HCT116 (cell line): ENCODE measurements around the gene SLC38A3. TPM values are rescaled to one million over a fixed set of nuclear protein-coding genes. Genes with fewer than 3 reads are reported as not detected.

Experiments
- ATAC-seq: fragments of 200-7000 bp; cut with Tn5 transposase; 2 replicates; pipeline ENCODE4 v1.9.1; 2020; ENCODE audit warnings: mild to moderate bottlenecking, moderate library complexity
- BruUV-seq: library from RNA; stranded (reverse); fragments of 400-500 nt; replicated peaks from 2 replicates; lab custom pipeline; 2021; lab: Mats Ljungman, UMichigan
- CTCF ChIA-PET: fragments of 300-600 bp; sonication (Branson Sonifier 250); formaldehyde crosslinking; loops from one replicate; lab custom pipeline; 2021; ENCODE audit warnings: antibody characterized with exemption; lab: Charles Lee
- POLR2A ChIA-PET: fragments of 300-600, 350-600 bp; sonication (Branson Sonifier 250); formaldehyde crosslinking; loops from one replicate; lab custom pipeline; 2021; ENCODE audit warnings: antibody characterized with exemption; lab: Charles Lee
- RAD21 ChIA-PET, 2 experiments: fragments of 300-600 bp; sonication (Branson Sonifier 250); formaldehyde crosslinking; loops; one replicate each; lab custom pipeline; 2023; ENCODE audit warnings: low total read pairs in 2 of 2; ENCODE audit not compliant: uncharacterized antibody in 2 of 2, unreplicated experiment in 2 of 2, low non-redundant PET in 1 of 2; lab: Charles Lee
- DNase-seq: peaks from one replicate; pipeline ENCODE4 v3.0.0-alpha.2; 2010; ENCODE audit warnings: low read depth, low spot score
- H2AFZ ChIP-seq: fragments of 200-600 bp; shearing (Covaris generic), sonication (generic); 2 replicates; pipeline ENCODE4 v1.6.1; 2017; ENCODE audit warnings: low read depth, mixed run types, mixed read lengths, antibody characterized with exemption, low read length; ENCODE audit not compliant: poor library complexity, severe bottlenecking
- H3K27ac ChIP-seq: 2 replicates; pipeline ENCODE4 v1.5.1; 2012; ENCODE audit warnings: low read depth, low read length
- H3K27me3 ChIP-seq: fragments of 200-600 bp; sonication (generic); 2 replicates; pipeline ENCODE4 v1.6.1; 2016; ENCODE audit warnings: mixed run types, low read length, mixed read lengths; ENCODE audit not compliant: insufficient read depth
- H3K36me3 ChIP-seq, 2 experiments: fragments of 200-500 bp in 1 of 2; fragments of 200-600 bp in 1 of 2; sonication (Bioruptor generic) in 1 of 2; sonication (generic) in 1 of 2; 2 replicates each; pipeline versions ENCODE4 v1.5.1 to v1.6.1; 2014 to 2016; ENCODE audit warnings: low read length in 2 of 2, inconsistent platforms in 1 of 2, mixed read lengths in 1 of 2, mixed run types in 1 of 2; ENCODE audit not compliant: insufficient read depth in 2 of 2, control insufficient read depth in 1 of 2
- H3K4me1 ChIP-seq, 2 experiments: fragments of 200-600 bp in 1 of 2; sonication (generic) in 1 of 2; 2 replicates each; pipeline versions ENCODE4 v1.5.1 to v1.6.1; 2012 to 2017; ENCODE audit warnings: low read length in 2 of 2, inconsistent platforms in 1 of 2, mild to moderate bottlenecking in 1 of 2, mixed read lengths in 1 of 2, mixed run types in 1 of 2, moderate library complexity in 1 of 2; ENCODE audit not compliant: insufficient read depth in 2 of 2, control insufficient read depth in 1 of 2
- H3K4me2 ChIP-seq: fragments of 200-600 bp; sonication (generic); 2 replicates; pipeline ENCODE4 v1.6.1; 2017; ENCODE audit warnings: mixed run types, low read length, mixed read lengths
- H3K4me3 ChIP-seq, 2 experiments: fragments of 200-600 bp in 1 of 2; sonication (generic) in 1 of 2; replicated peaks in 1 of 2; 2 replicates each; pipeline ENCODE4 v1.5.1; 2011 to 2016; ENCODE audit warnings: low read length in 2 of 2, control low read depth in 1 of 2, low read depth in 1 of 2, mild to moderate bottlenecking in 1 of 2, mixed read lengths in 1 of 2, mixed run types in 1 of 2
- H3K79me2 ChIP-seq: fragments of 200-600 bp; sonication (generic); 2 replicates; pipeline ENCODE4 v1.6.1; 2017; ENCODE audit warnings: mild to moderate bottlenecking, mixed run types, low read length, moderate library complexity, mixed read lengths; ENCODE audit not compliant: insufficient read depth
- H3K9ac ChIP-seq: fragments of 200-600 bp; sonication (generic); 2 replicates; pipeline ENCODE4 v1.6.1; 2016; ENCODE audit warnings: low read length, mixed read lengths
- H3K9me2 ChIP-seq: fragments of 200-600 bp; sonication (generic), shearing (Covaris generic); 2 replicates; pipeline ENCODE4 v1.6.1; 2017; ENCODE audit warnings: mixed run types, mild to moderate bottlenecking, moderate library complexity; ENCODE audit not compliant: insufficient read depth
- H3K9me3 ChIP-seq, 2 experiments: fragments of 200-500 bp in 1 of 2; fragments of 200-600 bp in 1 of 2; sonication (Bioruptor generic) in 1 of 2; sonication (generic) in 1 of 2; 2 replicates each; pipeline ENCODE4 v1.6.1; 2014 to 2017; ENCODE audit warnings: low read length in 2 of 2, mixed read lengths in 2 of 2, inconsistent platforms in 1 of 2, low read depth in 1 of 2, mild to moderate bottlenecking in 1 of 2, mixed run types in 1 of 2, moderate library complexity in 1 of 2; ENCODE audit not compliant: control insufficient read depth in 1 of 2, insufficient read depth in 1 of 2
- H4K20me1 ChIP-seq: fragments of 200-600 bp; sonication (generic), shearing (Covaris generic); 2 replicates; pipeline ENCODE4 v1.6.1; 2017; ENCODE audit warnings: mixed run types, mild to moderate bottlenecking, moderate library complexity; ENCODE audit not compliant: insufficient read depth
- EGR1 ChIP-seq: IDR thresholded peaks from 2 replicates; pipeline ENCODE4 v1.6.1; 2012; ENCODE audit warnings: low read depth
- ELF1 ChIP-seq: IDR thresholded peaks from 2 replicates; pipeline ENCODE4 v1.6.1; 2012; ENCODE audit warnings: low read depth, borderline replicate concordance
- EZH2 ChIP-seq: fragments of 200-600 bp; sonication (generic); IDR thresholded peaks from 2 replicates; pipeline ENCODE4 v1.6.1; 2017; ENCODE audit warnings: antibody characterized with exemption, mixed run types
- EZH2phosphoT487 ChIP-seq: fragments of 200-600 bp; IDR thresholded peaks from 2 replicates; pipeline ENCODE4 v1.6.1; 2018; ENCODE audit warnings: antibody characterized with exemption, borderline replicate concordance
- POLR2A ChIP-seq: IDR thresholded peaks from 2 replicates; pipeline ENCODE4 v1.7.0; 2011; ENCODE audit warnings: borderline replicate concordance; ENCODE audit not compliant: insufficient read depth, insufficient read length; ENCODE audit errors: extremely low read depth
- POLR2AphosphoS5 ChIP-seq: IDR thresholded peaks from 2 replicates; pipeline ENCODE4 v1.6.1; 2011; ENCODE audit warnings: mild to moderate bottlenecking, low read depth, low read length, moderate library complexity
- SRF ChIP-seq: IDR thresholded peaks from 2 replicates; pipeline ENCODE4 v1.6.1; 2012; ENCODE audit warnings: low read depth
- TCF7L2 ChIP-seq: IDR thresholded peaks from 2 replicates; pipeline ENCODE4 v1.7.0; 2011; ENCODE audit warnings: borderline replicate concordance, inconsistent platforms; ENCODE audit not compliant: insufficient read depth, insufficient read length; ENCODE audit errors: extremely low read depth
- ZFX ChIP-seq: fragments of 450-650 bp; IDR thresholded peaks from 2 replicates; pipeline ENCODE4 v1.6.1; 2017
- ZNF274 ChIP-seq: fragments of 200-500 bp; sonication (Bioruptor generic); IDR thresholded peaks from 2 replicates; pipeline ENCODE4 v1.6.1; 2014; ENCODE audit warnings: mild to moderate bottlenecking, low read depth, low read length, inconsistent platforms
- intact Hi-C: fragments of 100-400 bp; cut with micrococcal nuclease; formaldehyde crosslinking; loops from 2 replicates; pipeline ENCODE4 v1.10.0; 2022
- total RNA-seq: library from RNA; stranded (reverse); gene quantifications from one replicate; pipeline ENCODE4 v1.2.1, GENCODE V29; 2021; ENCODE audit not compliant: unreplicated experiment
- TF ChIP-seq, protein P1 (sequence below): IDR thresholded peaks from 2 replicates; pipeline ENCODE4 v1.6.1; 2011; ENCODE audit warnings: mild to moderate bottlenecking, low read length, moderate library complexity; ENCODE audit not compliant: insufficient replicate concordance; ENCODE audit errors: extremely low read depth
- TF ChIP-seq, protein P2 (sequence below): IDR thresholded peaks from 2 replicates; pipeline ENCODE4 v1.6.1; 2012; ENCODE audit warnings: low read depth

Gene SLC38A3
- total RNA-seq, 1 experiment from 2014 or later: 3.1 TPM

DNA sequence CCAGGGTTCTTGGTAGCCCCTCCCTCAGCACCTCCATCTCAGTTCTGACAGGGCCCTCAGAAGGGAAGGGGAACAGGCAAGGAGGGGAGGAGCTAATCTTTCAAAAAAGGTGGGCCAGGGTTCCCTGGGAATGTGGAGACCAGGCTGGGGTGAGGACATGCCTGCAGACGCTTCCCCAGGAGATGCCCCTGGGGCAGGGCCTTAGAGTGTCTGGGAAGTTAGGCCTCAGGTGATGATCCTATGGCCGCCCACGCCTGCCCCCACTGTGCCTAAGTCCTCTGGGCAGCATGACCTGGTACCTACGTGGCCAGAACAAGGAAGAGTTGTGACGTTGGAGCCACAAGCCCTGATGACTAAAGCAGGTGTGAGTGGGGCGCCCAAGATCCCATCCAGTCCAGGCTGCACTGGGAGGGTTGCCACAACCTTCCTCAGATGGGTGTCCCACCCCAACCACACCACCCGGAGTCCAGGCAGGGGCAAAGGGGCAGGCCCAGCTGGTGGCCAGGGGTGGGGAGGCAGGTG, 60.0 kb downstream of the SLC38A3 start:
- H3K79me2 ChIP-seq: no peaks in the 10 kb centered on the region
- H3K9ac ChIP-seq: peak overlapping the region; percentile 62
- intact Hi-C loops: no loop called here
- H3K4me3 ChIP-seq: peak overlapping the region; percentile 15 to 36; a peak in 3 of 4 replicates
- BruUV-seq: no TSS peak
- peak overlapping the region; percentile 80 for H3K4me2 ChIP-seq
- POLR2A ChIA-PET: interaction anchor here (0.7 to 2.5 kb wide), 6 partner anchors 15 to 63 kb away, joined by 3 to 9 read pairs (median 4); partner anchors contain the start of genes GNAI2, HYAL3, LSMEM2 and NAA80
- ATAC-seq: peak; percentile 31
- no peaks in the 10 kb centered on the region for H3K9me2 ChIP-seq
- H3K36me3 ChIP-seq: no peaks in the 10 kb centered on the region
- RAD21 ChIA-PET: interaction anchor here in 1 of 2 experiments (0.6 kb wide), 1 partner anchor 71 kb away, joined by 4 read pairs; no protein-coding TSS in a partner anchor
- H3K4me1 ChIP-seq: peaks cover 74 to 95% of the 10 kb centered on the region in 2 experiments
- DNase-seq: peak; percentile 79
- no peak overlapping the region for H2AFZ ChIP-seq
- H3K9me3 ChIP-seq: no peaks in the 10 kb centered on the region
- no peaks in the 10 kb centered on the region for H4K20me1 ChIP-seq
- H3K27ac ChIP-seq: peak overlapping the region; percentile 86
- no peaks in the 10 kb centered on the region for H3K27me3 ChIP-seq
- TF ChIP-seq EZH2phosphoT487: no peak
- TF ChIP-seq POLR2AphosphoS5: peak; percentile 57
- CTCF ChIA-PET: interaction anchor here (0.8 to 2.9 kb wide), 6 partner anchors 9 to 83 kb away, joined by 3 to 23 read pairs (median 4); partner anchors contain the start of gene GNAI2

DNA sequence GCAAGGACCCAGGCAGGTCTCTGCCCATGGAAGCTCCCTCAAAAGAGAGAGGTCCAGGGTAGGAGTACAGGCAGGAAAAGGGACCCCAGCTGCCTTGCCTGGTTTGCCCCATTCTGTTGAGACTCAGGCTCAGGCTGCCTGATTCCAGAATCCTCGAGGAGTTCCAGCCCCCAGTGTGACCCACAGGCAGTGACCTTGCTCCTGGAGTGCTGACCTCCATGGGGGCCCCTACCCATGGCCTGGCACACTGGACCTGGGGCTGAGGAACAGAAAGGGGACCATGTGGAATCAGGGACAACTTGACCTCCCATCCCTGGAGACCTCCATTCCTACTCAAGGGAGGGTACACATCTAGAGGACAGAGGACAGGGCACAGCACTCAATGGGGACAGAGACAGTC, 60.5 kb downstream of the SLC38A3 start:
- Histone ChIP-seq H2AFZ (no peak overlapping the region), H3K9me3 (no peaks in the 10 kb centered on the region), H3K4me2 (peak overlapping the region; percentile 80), H3K27ac (peak overlapping the region; percentile 86), H3K36me3 (no peaks in the 10 kb centered on the region), H3K79me2 (no peaks in the 10 kb centered on the region), H3K4me3 (peak overlapping the region in 1 of 2 experiments; percentile 36; a peak in 2 of 4 replicates), H3K9ac (peak overlapping the region; percentile 62), H3K4me1 (peaks cover 77 to 97% of the 10 kb centered on the region in 2 experiments), H3K9me2 (no peaks in the 10 kb centered on the region), H4K20me1 (no peaks in the 10 kb centered on the region), H3K27me3 (no peaks in the 10 kb centered on the region)
- TF ChIP-seq POLR2A: no peak
- TF ChIP-seq EGR1: no peak
- no peak for TF ChIP-seq POLR2AphosphoS5
- TF ChIP-seq ZFX: no peak
- TF ChIP-seq SRF: no peak
- TF ChIP-seq, protein P1, sequence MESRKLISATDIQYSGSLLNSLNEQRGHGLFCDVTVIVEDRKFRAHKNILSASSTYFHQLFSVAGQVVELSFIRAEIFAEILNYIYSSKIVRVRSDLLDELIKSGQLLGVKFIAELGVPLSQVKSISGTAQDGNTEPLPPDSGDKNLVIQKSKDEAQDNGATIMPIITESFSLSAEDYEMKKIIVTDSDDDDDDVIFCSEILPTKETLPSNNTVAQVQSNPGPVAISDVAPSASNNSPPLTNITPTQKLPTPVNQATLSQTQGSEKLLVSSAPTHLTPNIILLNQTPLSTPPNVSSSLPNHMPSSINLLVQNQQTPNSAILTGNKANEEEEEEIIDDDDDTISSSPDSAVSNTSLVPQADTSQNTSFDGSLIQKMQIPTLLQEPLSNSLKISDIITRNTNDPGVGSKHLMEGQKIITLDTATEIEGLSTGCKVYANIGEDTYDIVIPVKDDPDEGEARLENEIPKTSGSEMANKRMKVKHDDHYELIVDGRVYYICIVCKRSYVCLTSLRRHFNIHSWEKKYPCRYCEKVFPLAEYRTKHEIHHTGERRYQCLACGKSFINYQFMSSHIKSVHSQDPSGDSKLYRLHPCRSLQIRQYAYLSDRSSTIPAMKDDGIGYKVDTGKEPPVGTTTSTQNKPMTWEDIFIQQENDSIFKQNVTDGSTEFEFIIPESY: no peak
- no peak for TF ChIP-seq ZNF274
- no peak for TF ChIP-seq ELF1
- no peak for TF ChIP-seq EZH2phosphoT487
- no peak for TF ChIP-seq TCF7L2
- TF ChIP-seq EZH2: no peak
- TF ChIP-seq, protein P2, sequence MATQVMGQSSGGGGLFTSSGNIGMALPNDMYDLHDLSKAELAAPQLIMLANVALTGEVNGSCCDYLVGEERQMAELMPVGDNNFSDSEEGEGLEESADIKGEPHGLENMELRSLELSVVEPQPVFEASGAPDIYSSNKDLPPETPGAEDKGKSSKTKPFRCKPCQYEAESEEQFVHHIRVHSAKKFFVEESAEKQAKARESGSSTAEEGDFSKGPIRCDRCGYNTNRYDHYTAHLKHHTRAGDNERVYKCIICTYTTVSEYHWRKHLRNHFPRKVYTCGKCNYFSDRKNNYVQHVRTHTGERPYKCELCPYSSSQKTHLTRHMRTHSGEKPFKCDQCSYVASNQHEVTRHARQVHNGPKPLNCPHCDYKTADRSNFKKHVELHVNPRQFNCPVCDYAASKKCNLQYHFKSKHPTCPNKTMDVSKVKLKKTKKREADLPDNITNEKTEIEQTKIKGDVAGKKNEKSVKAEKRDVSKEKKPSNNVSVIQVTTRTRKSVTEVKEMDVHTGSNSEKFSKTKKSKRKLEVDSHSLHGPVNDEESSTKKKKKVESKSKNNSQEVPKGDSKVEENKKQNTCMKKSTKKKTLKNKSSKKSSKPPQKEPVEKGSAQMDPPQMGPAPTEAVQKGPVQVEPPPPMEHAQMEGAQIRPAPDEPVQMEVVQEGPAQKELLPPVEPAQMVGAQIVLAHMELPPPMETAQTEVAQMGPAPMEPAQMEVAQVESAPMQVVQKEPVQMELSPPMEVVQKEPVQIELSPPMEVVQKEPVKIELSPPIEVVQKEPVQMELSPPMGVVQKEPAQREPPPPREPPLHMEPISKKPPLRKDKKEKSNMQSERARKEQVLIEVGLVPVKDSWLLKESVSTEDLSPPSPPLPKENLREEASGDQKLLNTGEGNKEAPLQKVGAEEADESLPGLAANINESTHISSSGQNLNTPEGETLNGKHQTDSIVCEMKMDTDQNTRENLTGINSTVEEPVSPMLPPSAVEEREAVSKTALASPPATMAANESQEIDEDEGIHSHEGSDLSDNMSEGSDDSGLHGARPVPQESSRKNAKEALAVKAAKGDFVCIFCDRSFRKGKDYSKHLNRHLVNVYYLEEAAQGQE: no peak
- DNase-seq (no peak), ATAC-seq (no peak)
- no TSS peak for BruUV-seq
- intact Hi-C loops: no loop called here
- ChIA-PET POLR2A (interaction anchor here (1.4 kb wide), 1 partner anchor 34 kb away, joined by 6 read pairs; the partner anchor contains the start of genes HYAL3 and NAA80), CTCF (interaction anchor here (1.3 to 2.9 kb wide), 2 partner anchors 19 to 39 kb away, joined by 4 to 17 read pairs; no protein-coding TSS in a partner anchor), RAD21 (no interaction called here)
